Measurements from ENCODE around the gene LBHD2. TPM values are rescaled to one million over a fixed set of nuclear protein-coding genes. Genes with fewer than 3 reads are reported as not detected.
"Not testable (repeated sequence)": the region's sequence is repeated elsewhere in the genome, so short reads cannot be mapped to it uniquely, and the experiment has no call there.

The LBHD2 gene
- not detected in 2 replicates for total RNA-seq

DNA sequence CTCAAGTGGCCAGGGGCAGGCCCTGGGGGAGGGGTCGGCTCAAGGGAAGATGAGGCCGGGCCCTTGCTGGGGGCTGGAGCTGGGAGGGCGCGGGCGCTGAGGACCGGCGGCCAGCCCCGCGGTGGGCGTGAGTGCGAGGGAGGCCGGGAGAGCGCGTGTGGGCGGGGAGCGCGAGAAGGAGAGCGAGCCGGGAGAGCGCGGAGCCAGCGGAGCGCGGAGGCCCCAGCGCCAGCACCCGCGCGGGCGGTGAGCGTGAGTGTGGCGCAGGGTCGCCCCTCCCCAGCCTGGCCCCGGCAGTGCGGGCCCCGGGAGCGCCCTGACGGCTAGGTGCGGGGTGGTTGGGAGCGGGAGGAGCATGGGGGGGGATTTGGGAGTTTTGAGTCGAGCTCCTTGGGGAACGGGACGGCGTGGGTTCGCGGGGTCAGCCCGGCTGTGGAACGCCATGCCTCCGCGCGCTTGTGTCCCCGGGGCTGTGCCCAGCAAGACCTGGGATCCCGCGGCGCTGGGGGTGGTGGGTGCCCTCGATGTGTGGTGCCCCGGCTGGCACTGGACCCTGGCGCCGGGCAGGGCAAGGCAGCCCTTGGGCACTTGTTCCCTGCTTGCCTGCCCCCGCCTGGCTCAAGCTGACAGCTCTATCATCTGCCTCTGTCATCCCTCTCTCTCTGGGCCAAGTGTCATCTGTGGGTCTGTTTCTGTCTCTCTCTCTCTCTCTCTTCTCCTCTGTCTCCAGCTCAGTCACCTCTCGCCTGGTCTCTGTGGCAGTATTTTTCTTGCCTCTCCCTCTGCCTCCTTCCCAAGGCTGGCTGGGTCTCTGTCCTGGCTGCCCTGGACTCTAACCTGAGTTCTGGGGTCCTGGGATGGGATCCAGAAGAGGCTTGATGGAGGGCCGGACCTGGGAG is at the start of gene LBHD2:
LBHD2 (plus strand) TSS at position 190 of the 899 bp plus-strand sequence. CDS start 1,803 bp downstream, outside the sequence.
- intact Hi-C loops (cut with micrococcal nuclease): no loop called here

- intact Hi-C loops (cut with micrococcal nuclease): no loop called here
Observed at GRCh38 chr14:103041464-103041863, 42.5 kb upstream of the LBHD2 start.

DNA sequence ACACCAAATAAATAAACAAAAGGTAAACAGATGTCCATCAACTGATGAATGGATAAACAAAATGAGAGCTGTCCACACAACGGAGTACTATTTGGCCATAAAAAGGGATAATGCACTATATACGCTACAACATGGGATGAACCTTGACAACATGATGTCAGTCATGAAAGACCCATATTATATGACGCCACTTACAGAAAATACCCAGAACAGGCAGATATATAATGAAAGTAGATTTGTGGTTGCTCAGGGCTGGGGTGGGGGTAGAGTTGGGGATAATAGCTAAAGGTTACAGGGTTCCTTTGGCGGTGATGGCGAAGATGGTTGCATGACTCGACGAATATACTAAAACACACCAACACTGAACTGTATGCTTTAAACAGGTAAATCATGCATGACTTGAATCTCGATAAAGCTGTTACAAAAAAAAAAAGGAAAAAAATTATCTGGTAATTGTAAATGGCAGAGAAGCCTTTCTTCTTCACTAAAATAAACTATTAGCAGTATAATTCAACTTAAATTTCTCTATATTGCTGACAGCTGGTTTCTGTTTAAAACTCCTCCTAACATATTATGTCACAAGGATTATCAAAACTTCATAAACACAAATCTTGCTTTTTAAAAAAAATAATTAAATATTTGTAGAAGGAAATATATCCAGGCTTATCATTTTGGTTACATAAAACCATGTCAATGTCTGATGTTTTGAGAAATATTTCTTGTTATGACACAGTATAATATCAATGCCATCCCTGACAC is 40.6 kb upstream of the LBHD2 start:
- intact Hi-C loops (cut with micrococcal nuclease): no loop called here

DNA sequence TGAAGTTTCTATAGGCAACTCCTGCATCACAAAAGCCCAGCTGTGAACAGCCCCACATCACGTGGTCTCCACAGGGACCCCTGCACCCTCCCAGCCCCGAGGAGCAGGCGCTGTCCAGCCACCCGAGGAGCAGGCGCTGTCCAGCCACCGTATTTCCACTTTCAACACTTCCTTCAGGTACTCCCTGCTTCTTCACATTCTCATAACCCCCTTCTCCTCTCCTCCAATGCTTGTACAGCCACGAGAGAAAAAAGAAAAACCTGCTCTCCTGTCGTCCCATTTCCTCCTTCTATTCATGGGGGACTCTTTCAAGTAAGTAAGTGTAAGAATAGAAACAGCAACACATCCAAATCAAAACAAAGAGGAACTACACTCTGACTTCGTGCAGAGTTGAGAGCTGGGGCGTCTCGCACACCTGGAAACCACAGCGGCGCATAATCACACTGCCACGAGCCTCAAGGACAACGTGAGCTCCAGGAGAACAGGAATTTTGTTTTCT is 38.6 kb upstream of the LBHD2 start:
- intact Hi-C loops (cut with micrococcal nuclease): no loop called here

GRCh38 chr14:103047453-103047852 is 36.6 kb upstream of the LBHD2 start:
- intact Hi-C loops (cut with micrococcal nuclease): not testable (repeated sequence)

DNA sequence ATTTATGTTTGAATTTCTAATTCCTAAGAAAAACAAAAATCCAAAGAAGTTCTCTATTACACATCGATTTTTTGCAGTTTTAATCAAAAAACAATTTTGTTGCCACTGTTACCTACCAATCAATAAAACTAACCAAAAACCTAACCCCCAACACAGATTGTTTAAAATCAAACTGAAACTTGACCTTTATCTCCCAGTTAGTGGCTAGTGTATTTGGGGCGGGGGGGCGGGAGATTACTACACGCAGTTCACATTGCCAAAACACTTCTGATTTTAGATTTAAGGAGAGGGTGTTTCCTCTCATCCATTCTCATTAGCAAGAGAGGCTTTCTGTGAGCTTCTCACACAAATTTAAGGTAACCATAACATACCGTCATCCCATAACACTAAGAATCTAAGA is 33.1 kb upstream of the LBHD2 start:
- intact Hi-C loops (cut with micrococcal nuclease): no loop called here

GRCh38 chr14:103052407-103052806 is 31.6 kb upstream of the LBHD2 start:
- intact Hi-C loops (cut with micrococcal nuclease): no loop called here

DNA sequence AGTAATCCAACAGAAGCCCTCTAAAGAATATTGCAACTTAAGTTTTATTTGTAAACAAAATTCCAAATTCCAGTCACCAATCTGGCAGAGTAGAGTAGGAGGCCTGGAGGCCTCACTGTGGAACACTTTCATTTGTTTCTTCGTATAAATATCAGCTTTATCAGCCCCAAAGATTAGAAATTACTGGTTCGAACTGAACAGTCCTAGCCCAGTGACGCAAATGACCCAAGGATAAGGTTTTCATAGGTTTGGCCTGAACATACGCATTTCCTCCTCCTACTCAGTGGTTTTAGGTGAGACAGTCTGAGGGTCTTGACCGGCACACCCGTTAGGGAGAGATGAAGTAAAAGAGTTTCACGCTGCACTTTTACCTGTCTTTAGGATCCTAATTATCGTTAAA is 28.3 kb upstream of the LBHD2 start:
- intact Hi-C loops (cut with micrococcal nuclease): loop anchor here (5.0 kb wide), 1 partner anchor 278 kb away; the partner anchor contains the start of gene TRAF3

DNA sequence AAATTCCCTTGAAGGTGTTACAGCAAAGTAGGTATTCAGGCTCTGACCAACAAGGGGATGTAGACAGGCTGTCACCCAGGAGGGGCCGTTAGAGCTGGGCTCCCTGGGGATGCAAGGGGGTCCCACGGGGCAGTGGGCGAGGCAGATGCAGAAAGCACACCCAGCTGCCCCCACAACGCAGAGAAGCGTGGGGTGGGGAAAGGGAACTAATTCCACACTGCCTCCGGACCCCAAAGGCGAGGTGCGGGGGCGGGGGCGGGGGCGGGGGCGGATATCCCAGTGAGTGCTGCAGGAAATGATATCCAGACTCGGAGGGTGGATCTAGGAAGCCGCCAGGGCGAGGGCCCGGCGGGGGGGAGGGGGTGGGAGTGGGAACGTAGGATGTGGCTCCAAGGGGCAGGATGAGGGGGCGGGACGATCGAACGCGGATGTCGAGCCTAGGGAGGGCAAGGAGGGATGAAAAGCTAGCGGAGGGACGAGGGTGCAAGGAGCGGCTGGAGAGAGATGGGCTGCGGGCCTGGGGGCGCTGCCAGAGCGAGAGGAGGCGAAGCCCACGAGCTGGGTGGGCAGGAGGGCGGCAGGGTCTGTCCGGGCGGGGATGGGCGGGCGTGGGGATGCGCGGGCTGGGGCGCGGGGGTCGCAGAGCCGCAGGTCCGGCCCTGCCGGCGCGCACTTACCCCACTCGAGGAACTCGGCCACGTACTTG is 27.5 kb upstream of the LBHD2 start:
- intact Hi-C loops (cut with micrococcal nuclease): loop anchor here (1.0 to 5.0 kb wide), 2 partner anchors 35 to 279 kb away; partner anchors contain the start of gene TRAF3

- intact Hi-C loops (cut with micrococcal nuclease): loop anchor here (1.0 to 5.0 kb wide), 2 partner anchors 34 to 280 kb away; partner anchors contain the start of gene TRAF3
Observed at GRCh38 chr14:103057028-103057371, 27.0 kb upstream of the LBHD2 start.

DNA sequence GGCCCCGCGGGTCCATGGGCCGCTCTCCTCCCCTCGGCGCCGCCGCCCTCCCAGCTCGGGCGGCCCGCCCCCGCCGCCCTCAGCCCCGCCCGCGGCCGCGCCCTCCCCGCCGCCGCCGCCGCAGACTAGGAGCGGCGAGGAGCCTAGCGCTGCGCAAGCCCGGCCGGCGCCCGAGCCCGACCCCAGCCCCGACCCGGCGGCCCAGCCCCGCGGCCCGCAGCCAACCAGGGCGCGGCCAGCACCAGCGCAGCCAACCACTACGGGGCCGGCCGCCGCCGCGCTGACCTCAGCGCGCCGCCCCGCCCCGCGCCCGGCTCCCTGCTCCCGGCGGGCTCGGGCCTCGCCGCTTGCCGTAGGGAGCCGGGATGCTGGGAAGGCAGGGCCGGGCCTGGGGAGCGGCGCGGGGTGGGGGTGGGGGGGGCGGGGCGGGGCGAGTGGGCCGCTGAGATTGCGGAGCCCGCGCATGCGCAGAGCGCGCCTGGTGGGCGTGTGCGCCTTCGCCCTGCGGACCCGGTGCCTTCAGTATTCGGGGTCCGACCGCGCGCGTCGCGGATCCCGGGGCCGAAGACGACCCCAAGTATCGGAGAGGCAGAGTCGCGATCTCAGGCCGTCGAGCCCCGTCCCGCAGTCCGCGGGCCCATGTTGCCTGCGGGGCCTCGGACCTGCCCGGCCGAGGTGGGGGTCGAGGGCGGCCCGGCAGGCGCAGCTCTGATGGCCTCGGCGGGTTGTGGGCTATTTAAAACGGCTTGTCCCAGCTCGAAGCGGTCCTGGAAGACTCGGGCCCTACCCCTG is 26.4 kb upstream of the LBHD2 start, which contains the start of gene CDC42BPB:
CDC42BPB (minus strand) TSS at position 178 of the 792 bp plus-strand sequence. CDS start 376 bp downstream, outside the sequence.
- intact Hi-C loops (cut with micrococcal nuclease): loop anchor here (1.0 to 5.0 kb wide), 2 partner anchors 34 to 280 kb away; partner anchors contain the start of gene TRAF3

- intact Hi-C loops (cut with micrococcal nuclease): loop anchor here (5.0 kb wide), 1 partner anchor 281 kb away; the partner anchor contains the start of gene TRAF3
Observed at GRCh38 chr14:103058164-103059055, 25.6 kb upstream of the LBHD2 start.

- intact Hi-C loops (cut with micrococcal nuclease): loop anchor here (5.0 kb wide), 1 partner anchor 282 kb away; the partner anchor contains the start of gene TRAF3
Observed at GRCh38 chr14:103059556-103059955, 24.5 kb upstream of the LBHD2 start.

GRCh38 chr14:103061482-103061976 is 22.5 kb upstream of the LBHD2 start:
- intact Hi-C loops (cut with micrococcal nuclease): no loop called here

DNA sequence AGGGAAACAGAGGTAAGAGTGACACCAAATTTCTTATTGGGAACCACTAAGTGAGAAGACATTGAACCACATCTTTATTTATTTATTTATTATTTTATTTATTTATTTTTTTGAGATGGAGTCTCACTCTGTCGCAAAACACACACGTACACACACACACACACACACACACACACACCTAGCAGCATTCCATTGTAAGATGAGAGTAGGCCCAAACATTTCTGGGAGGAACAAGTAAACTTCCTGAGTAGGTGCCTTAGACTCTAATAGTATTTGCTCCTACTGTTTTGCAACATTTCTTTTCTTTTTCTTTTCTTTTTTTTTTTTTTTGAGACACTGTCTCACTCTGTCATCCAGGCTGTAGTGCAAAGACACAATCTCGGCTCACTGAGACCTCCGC is 19.6 kb upstream of the LBHD2 start:
- intact Hi-C loops (cut with micrococcal nuclease): no loop called here

GRCh38 chr14:103064978-103065377 is 19.0 kb upstream of the LBHD2 start:
- intact Hi-C loops (cut with micrococcal nuclease): no loop called here

GRCh38 chr14:103065861-103066260 is 18.1 kb upstream of the LBHD2 start:
- intact Hi-C loops (cut with micrococcal nuclease): no loop called here

GRCh38 chr14:103066399-103066798 is 17.6 kb upstream of the LBHD2 start:
- intact Hi-C loops (cut with micrococcal nuclease): no loop called here

Measured in T-helper 1 cell treated with Interleukin-12 subunit alpha and Interleukin-12 subunit beta and Interleukin-4 antibody, amounts not matched to agents 30 ng/mL and 1 ng/mL, for 36 hours (primary cell).